Activated naive CD4-positive, alpha-beta T cell treated with Interleukin-2 at 50 U/mL for 16 hours (primary cell): Measurements from ENCODE around the gene LRFN2.

Experiments used
- DNase-seq: peaks from one replicate; pipeline ENCODE4 v3.0.0-alpha.2; 2020

LRFN2 gene

GRCh38 chr6:40426346-40427066 is 160.7 kb downstream of the LRFN2 start:
- no peak for DNase-seq

DNA sequence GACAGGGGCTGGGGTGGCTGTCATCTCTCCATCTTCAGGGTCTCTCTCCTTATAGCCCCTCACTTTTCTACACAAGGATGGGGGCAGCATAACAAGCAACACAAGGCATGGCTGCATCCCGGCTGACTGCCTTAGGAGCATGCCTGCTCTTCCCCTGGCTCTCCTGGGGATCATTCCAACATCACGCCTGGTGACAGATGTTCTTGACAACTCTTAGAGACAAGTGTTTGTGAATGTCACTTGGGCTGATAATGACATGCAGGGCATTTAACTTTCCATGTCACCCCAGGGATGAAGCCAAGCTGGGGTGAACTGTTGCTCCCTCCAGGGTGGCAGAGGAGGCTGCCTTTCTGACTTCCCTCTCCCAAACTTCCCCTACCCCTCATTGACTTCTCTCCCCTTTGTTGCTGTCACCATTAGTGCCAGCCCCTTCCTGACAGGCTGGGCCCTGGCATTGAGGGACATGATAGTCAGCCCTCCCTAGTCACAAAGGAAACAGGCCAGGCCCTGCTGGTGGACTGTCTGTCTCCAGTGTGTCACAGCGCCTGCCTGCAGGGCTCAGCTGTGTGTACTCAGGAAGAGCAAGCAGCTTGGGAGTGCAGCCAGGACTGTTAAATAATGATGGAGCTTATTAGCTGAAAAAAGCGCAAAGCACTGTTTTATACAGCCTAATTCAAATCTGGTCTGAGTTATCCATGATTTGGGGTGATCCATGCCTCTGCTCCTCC is 161.8 kb downstream of the LRFN2 start:
- no peak for DNase-seq

DNA sequence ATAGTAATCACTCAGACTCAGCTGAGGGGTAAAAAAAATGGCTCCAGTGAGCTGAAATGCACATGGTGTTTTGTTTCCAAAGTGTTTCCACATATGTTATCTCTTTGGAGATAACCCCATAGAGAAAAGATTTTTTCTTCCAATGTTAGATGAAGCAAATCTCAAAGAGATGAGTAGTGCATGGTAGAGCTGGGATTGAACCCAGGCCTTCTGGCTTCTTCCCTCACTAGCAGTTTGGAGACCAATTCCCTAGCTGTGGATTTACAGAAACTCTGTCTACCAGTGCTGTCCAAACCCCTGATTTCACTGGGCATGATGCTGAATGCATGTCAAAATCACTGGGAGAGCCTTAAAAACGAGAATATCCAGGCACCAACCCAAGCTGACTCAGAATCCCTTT is 165.1 kb downstream of the LRFN2 start:
- no peak for DNase-seq

DNA sequence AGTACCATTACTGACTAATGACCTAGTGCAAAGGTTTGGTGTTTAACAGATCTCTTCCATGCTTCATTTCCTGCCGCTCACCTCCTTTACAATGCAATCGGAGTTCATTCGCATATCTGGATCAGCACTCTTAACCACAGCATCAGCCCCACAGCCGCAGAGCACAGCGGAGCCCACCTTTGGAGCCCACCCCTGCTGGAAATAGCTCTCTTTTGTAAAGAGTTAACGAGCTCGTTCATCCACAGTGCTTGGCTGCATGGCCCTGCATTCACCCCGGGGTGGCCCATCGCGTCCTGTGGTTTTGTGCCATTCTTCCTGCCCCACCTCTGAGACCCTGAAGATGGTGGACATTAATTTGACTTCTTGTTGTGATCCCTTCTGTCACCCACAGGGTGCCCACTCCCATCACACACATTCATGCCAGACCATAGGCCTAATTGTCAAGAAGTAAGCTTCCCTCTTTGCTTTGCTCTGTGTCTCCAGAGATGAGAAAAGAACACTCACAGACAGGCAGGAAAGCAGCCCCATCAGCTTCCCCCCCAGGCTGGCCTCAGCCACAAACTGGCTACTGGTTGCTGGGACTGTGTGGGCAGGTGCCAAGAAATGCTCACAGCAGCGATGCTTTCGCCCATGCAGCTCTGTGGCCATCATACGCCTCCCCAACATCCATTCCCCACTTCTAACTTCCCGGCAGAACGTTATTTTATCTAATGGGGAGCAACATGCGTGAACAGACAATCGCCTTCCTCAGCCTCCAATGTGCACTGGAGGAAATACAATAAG is 167.0 kb downstream of the LRFN2 start:
- DNase-seq, result no peak

GRCh38 chr6:40419377-40419776 is 167.8 kb downstream of the LRFN2 start:
- no peak for DNase-seq

DNA sequence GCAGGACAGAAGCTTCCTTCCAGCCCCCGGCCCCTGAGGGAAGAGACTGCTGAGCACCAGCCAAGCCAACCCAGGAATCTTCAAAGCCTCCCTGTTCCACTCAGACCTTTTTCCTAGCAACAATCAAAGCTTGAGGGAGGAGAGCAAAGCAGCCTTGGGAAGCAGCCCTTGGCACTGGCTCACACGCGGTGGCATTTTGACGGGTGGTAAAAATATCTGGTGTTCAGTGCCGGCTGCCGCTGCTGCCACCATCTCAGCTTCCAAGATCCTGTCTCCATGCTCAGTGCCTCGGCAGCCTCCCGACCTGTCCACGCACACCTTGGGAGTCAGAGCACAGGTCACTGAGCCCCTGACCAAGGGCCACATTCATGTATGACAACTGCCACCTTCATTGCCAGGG is 170.1 kb downstream of the LRFN2 start:
- no peak for DNase-seq

DNA sequence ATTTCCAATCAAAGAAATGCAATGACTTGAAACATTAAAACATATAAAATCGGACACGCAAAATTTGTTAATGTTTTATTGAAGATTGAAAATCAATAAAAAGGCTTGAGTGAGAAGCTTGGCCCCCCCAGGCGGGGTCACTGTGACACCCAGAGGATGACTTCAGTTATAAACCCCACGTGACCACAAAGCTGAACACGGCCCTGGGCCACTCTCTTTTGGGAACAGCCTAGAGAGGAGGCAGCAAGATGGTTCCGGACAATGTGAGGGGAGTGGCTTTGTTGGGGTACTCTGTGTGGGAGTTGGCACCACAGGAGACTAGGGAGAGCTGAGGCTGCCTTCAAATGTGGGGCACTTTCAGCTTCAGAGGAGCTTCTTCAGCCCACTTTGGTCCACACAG is 172.5 kb downstream of the LRFN2 start:
- no peak for DNase-seq

DNA sequence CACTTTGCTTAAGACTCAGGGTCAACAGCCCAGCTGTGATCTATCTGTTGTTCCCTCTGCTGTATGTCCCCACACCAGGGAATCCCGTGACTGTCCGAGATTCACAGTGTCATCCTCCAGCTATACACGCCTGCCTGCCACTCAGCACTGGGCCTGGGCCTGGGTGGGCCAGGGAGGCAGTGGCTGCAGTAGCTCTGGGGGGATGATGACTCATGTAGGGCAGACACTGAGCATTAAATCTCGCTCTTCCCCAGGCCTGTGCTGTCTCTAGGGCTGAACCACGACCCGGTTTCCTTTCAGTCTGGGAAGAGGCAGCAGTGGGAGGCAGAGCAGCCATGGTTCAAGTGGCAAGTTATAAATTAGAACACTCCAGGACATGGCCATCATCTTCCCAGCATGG is 173.9 kb downstream of the LRFN2 start:
- DNase-seq, result no peak

DNA sequence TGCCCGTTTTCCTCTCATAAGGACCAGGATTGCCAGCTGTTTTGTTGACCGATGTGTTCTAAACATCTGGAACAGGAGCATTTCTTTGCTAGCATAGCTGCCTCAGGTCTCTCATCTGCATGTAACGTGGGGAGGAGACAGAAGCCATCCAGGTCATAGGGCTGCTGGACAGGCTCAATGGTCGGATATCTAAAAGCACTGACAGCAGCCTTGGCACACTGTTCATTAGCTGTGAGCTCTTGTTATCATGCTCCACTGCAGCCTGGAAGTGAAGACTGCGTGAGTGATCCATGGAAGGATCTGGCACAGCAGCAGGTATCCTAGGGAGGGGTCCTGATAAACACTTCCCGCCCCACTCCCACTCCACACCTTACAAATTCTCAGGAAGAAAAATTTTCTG is 175.3 kb downstream of the LRFN2 start:
- DNase-seq, result no peak

DNA sequence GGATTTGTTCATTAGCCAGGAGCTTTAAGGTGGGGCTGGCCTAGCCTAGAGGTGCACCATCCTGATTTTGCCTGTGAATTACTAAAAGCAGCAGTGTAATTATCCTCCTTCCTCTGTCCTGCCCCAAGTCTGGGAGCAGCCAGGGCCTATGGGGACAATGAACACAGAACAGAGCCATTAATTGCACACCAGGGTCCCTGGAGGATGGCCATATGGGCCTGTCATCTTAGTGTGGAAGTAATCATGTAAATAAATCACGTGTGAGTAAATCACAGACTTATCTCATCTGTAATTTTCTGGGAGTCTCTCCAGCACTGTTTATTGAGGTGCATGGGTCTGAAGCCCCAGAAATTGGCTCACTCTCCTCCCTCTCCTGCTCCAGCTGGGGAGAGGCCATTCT is 176.3 kb downstream of the LRFN2 start:
- no peak for DNase-seq

- no peak for DNase-seq
Measured at GRCh38 chr6:40409716-40410397, 177.3 kb downstream of the LRFN2 start.

DNA sequence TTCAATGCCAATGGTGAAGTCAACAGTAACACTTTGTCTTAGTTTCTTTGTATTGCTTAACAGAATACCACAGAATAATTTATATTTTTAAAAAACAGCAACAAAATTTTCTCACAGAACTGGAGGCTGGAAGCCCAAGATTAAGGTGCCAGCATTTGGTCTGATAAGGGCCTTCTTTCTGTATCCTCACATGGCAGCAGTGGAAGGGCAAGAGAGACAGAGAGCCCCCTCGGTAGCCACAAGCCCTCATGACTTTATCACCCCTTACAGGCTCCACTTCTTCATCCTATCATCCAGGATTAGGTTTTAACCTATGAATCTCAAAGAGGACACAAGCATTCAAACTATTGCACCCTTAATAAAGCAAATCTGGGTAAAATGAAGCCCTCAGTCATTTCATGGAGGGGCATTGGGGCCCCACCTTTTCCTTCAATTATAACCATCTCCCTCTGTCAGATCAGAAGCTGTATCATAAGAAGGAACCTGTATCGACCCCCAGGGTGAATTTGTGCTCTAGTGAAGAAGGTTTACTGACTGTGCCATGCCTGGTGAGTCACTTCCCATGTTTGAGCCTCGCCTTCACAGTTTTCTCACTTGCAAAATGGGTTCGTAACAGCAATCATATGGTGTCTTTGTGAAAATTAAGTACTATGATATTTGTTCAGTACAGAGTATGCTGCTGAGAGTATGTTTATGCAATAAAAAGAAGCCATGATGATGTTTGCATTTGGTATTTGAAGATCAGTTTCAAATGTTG is 178.2 kb downstream of the LRFN2 start:
- no peak for DNase-seq

GRCh38 chr6:40407239-40407638 is 179.9 kb downstream of the LRFN2 start:
- DNase-seq, result no peak

DNA sequence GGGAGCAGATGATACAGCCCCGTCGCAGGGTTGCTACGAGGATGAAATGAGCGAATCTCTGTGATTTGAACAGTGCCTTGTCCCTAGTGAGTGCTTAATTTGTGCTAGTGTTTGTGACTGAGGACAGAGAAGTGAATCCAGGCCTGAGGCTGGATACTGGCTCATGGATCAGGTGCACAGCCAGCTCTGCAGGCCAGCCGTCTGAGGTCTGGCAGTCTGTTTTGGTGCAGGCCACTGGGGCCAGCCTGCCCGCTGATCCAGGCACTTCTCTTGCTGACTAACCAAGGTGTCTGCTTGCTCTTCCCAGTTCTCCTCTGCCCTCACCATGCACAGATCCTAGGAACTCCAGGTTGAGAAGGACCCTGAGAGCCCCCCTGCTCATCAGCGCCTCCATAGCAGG is 181.0 kb downstream of the LRFN2 start:
- DNase-seq, result no peak

DNA sequence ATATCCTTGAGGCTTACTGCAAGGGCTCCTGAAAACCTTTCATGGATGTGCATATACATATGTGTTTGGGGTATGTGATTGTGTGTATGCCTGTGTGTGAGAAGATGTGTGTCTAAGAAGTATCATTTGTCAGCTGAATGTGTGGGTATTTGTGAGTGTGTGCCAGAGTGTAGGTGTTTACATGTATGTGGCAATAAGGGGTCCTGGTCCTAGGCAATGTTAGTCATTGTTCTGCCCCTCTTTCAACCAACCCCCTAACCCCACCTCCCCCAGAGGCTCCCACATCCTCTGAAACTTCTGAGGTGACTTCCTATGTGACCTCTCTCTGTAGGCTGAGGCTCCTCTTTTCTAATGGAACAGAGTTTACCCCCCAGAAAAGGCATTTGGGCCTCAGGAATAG is 186.4 kb downstream of the LRFN2 start:
- DNase-seq, result no peak

GRCh38 chr6:40399888-40400457 is 187.2 kb downstream of the LRFN2 start:
- no peak for DNase-seq

DNA sequence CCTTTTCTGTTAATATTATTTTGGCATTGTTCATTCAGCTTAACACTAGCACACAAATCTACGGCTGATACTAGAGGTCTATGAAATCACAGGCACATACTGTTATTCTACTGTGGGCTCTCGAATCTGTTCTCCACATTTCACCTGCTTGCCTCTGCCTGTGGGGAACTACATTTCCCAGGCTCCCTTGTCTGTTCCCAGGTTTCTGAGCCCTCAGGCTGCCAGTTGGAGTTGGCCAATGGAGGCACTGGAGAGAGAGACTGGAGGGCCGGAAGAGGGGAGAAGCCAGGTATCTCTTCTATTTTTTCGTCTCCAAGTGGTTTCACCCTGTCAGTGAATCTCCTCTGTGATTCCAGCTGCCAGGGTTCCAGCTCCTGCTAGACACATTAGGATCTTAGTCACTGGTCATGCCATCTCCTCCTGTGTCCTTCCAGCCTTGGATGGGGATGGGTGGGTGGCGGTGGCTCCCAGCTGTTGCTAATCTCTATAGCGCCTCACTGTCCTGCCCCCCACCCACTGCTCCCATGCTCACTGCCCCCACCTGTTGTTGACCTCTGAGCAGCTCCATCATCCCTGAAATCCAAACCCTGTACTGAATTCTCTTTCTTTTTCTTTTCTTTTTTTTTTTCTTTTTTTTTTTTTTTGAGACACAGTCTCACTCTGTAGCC is 188.2 kb downstream of the LRFN2 start:
- no peak for DNase-seq

DNA sequence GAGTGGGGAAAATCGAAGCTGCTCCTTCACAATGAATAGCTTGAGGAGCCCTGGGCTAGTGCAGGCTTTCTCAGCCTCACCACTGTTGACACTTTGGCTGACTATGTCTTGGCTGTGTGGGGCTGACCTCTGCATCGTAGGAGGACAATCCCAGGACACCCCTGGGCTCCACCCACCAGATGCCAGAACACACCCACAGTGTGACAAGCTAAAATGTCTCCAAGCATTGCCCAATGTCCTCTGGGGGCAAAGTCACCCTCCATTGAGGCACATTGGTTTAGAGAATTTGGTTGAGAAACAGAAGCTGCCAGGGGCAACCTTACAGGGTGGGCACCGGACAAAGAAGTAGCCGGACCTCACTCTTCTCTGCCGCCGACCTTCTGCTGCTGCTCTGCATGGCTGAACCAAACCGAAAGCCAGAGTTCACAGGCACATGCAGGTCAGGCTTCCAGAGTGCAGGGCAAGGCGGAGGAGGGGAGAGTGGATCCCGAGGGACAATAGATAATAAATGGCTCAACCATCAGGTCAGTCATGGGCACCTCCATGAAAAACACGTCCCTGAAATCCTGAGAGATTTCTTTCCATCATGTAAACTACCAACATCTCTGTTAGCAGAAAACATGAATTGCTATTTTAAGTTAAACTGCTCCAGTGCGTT is 189.0 kb downstream of the LRFN2 start:
- no peak for DNase-seq

DNA sequence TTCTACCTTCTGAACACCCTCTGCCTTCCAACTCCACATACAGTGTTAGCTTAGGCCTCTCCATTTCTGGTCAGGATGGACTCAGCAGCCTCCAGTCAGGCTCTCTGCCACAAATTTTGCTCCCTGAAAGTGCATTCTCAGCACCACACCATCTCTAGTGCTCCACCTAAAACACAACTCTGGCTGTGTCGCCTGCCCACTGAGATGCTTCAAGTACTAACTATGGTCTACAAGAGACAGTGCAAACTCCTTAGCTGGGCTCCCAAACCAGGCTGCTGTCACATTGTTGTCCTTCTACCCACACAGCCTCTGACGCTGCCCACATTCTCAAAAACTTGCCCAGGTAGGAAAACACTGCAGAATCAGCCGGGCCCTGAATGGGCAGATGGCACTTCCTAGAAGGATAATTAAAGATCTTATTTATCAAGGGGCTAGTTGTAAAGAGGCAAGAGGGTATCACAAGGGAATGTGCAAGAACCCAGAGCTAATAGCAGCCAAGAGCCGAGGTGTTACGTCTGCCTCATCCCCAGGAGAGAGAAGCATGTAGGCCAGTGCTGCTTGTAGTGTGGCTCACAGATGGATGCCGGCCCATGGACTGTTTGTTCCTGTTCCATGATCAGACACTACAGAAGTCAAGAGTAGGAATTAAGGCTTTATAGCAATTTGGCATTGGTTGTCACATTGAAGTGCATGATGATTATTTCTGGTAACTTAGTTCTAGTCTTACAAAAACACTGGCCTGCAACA is 189.7 kb downstream of the LRFN2 start:
- DNase-seq, result no peak

DNA sequence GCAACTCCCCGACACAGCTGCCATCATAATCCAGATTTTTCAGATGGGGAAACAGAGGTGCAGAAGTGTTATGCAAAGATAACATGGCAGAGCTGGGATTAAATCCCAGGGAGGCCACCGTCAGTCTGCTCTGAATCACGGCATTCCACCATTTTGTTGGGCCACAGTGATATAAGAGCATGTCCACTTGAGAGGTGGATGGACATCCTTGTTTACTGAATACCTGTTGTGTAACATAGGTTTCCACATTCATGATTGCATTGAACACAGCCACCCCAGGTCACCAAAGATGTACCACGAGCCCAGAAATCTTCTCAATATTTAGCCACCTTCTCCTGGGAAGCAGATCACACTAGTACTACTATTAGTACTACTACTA is 191.5 kb downstream of the LRFN2 start:
- DNase-seq, result no peak
